Measurements from ENCODE around the gene UPF1.

The UPF1 gene

GRCh38 chr19:18875726-18876125 lies 44.0 kb downstream of the UPF1 start:
- DNase-seq (ENCODE audit: low read depth): no peak

- no peak for DNase-seq (ENCODE audit: low read depth)
Measured at GRCh38 chr19:18876865-18877264, 45.1 kb downstream of the UPF1 start.

- DNase-seq (ENCODE audit: low read depth): no peak
Measured at GRCh38 chr19:18878058-18878797, 46.5 kb downstream of the UPF1 start.

- DNase-seq (ENCODE audit: low read depth): no peak
Measured at GRCh38 chr19:18878858-18879578, 47.3 kb downstream of the UPF1 start.

- no peak for DNase-seq (ENCODE audit: low read depth)
Measured at GRCh38 chr19:18879579-18880373, 48.0 kb downstream of the UPF1 start.

GRCh38 chr19:18881491-18881890 lies 49.7 kb downstream of the UPF1 start:
- no peak for DNase-seq (ENCODE audit: low read depth)

- DNase-seq (ENCODE audit: low read depth): no peak
Measured at GRCh38 chr19:18883526-18884304, 52.0 kb downstream of the UPF1 start.

GRCh38 chr19:18886972-18887371 lies 55.2 kb downstream of the UPF1 start:
- DNase-seq (ENCODE audit: low read depth): no peak

- DNase-seq (ENCODE audit: low read depth): no peak
Measured at GRCh38 chr19:18889949-18890745, 58.4 kb downstream of the UPF1 start.

GRCh38 chr19:18893587-18894253 lies 62.0 kb downstream of the UPF1 start:
- no peak for DNase-seq (ENCODE audit: low read depth)

- no peak for DNase-seq (ENCODE audit: low read depth)
Measured at GRCh38 chr19:18894254-18895037, 62.7 kb downstream of the UPF1 start.

- no peak for DNase-seq (ENCODE audit: low read depth)
Measured at GRCh38 chr19:18895038-18895823, 63.5 kb downstream of the UPF1 start.

GRCh38 chr19:18895824-18896341 lies 64.1 kb downstream of the UPF1 start, which contains the start of gene CERS1:
Gene CERS1, minus strand, starts transcription at chr19:18896158. Its CDS starts 86 bp downstream, at chr19:18896072.
- DNase-seq (ENCODE audit: low read depth): no peak

GRCh38 chr19:18896421-18896841 lies 64.7 kb downstream of the UPF1 start:
- DNase-seq (ENCODE audit: low read depth): no peak

- no peak for DNase-seq (ENCODE audit: low read depth)
Measured at GRCh38 chr19:18897094-18898029, 65.6 kb downstream of the UPF1 start.

- no peak for DNase-seq (ENCODE audit: low read depth)
Measured at GRCh38 chr19:18898081-18898606, 66.4 kb downstream of the UPF1 start.

Measured in activated T-cell treated with anti-CD3 and anti-CD28 coated beads for 1 hour (primary cell).